GM23248 (cell line): ENCODE results near the gene CEP126. TPM values are rescaled to one million over a fixed set of nuclear protein-coding genes. Genes with fewer than 3 reads are reported as not detected.
"Not testable (repeated sequence)": the region's sequence is repeated elsewhere in the genome, so short reads cannot be mapped to it uniquely, and the experiment has no call there.

ENCODE experiments used
- DNase-seq: peaks from one replicate; pipeline ENCODE4 v3.0.0-alpha.2; 2015
- H2AFZ ChIP-seq: fragments of 200-600 bp; sonication (generic); 2 replicates; pipeline ENCODE4 v1.6.1; 2016; ENCODE audit warnings: antibody characterized with exemption
- H3F3A ChIP-seq: fragments of 200-600 bp; sonication (generic); 2 replicates; pipeline ENCODE4 v1.6.1; 2016; ENCODE audit warnings: mild to moderate bottlenecking, antibody characterized with exemption, mixed run types; ENCODE audit not compliant: insufficient read depth
- H3K27ac ChIP-seq: fragments of 200-600 bp; sonication (generic); 2 replicates; pipeline ENCODE4 v1.5.1; 2016; ENCODE audit warnings: mild to moderate bottlenecking
- H3K27me3 ChIP-seq: fragments of 200-600 bp; sonication (generic); replicated peaks from 2 replicates; pipeline ENCODE4 v1.6.1; 2016; ENCODE audit warnings: mild to moderate bottlenecking; ENCODE audit not compliant: insufficient read depth
- H3K36me3 ChIP-seq: fragments of 200-600 bp; sonication (generic); 2 replicates; pipeline ENCODE4 v1.6.1; 2016; ENCODE audit warnings: low read depth, mild to moderate bottlenecking
- H3K4me1 ChIP-seq: fragments of 200-600 bp; sonication (generic); 2 replicates; pipeline ENCODE4 v1.6.1; 2016; ENCODE audit warnings: mild to moderate bottlenecking; ENCODE audit not compliant: insufficient read depth
- H3K4me2 ChIP-seq: fragments of 200-600 bp; sonication (generic); one replicate; pipeline ENCODE4 v1.6.1; 2016; ENCODE audit warnings: mild to moderate bottlenecking; ENCODE audit not compliant: unreplicated experiment
- H3K4me3 ChIP-seq: fragments of 200-600 bp; sonication (generic); 2 replicates; pipeline ENCODE4 v1.5.1; 2016; ENCODE audit warnings: mild to moderate bottlenecking
- H3K79me2 ChIP-seq: fragments of 200-600 bp; sonication (generic); 2 replicates; pipeline ENCODE4 v1.6.1; 2016; ENCODE audit warnings: mild to moderate bottlenecking; ENCODE audit not compliant: insufficient read depth
- H3K9ac ChIP-seq: fragments of 200-600 bp; sonication (generic); 2 replicates; pipeline ENCODE4 v1.6.1; 2016; ENCODE audit warnings: mild to moderate bottlenecking
- H3K9me2 ChIP-seq: fragments of 200-600 bp; sonication (generic); 2 replicates; pipeline ENCODE4 v1.6.1; 2016; ENCODE audit warnings: mixed run types, mild to moderate bottlenecking, moderate library complexity; ENCODE audit not compliant: insufficient read depth
- H3K9me3 ChIP-seq: fragments of 200-600 bp; sonication (generic); one replicate; pipeline ENCODE4 v1.6.1; 2017; ENCODE audit warnings: low read depth
- H4K20me1 ChIP-seq: fragments of 200-600 bp; sonication (generic); 2 replicates; pipeline ENCODE4 v1.6.0; 2016; ENCODE audit not compliant: insufficient read depth
- EZH2 ChIP-seq: fragments of 200-600 bp; sonication (generic); IDR thresholded peaks from 2 replicates; pipeline ENCODE4 v1.6.1; 2018; ENCODE audit warnings: antibody characterized with exemption, mild to moderate bottlenecking; ENCODE audit not compliant: insufficient read depth, poor library complexity, severe bottlenecking
- EZH2phosphoT487 ChIP-seq: fragments of 200-600 bp; sonication (generic); IDR thresholded peaks from 2 replicates; pipeline ENCODE4 v1.6.1; 2018; ENCODE audit warnings: antibody characterized with exemption, moderate library complexity, mild to moderate bottlenecking, low read depth; ENCODE audit not compliant: insufficient read depth
- WGBS, 2 experiments: methylation state at CpG; one replicate each; pipeline ENCODE4 v1.1.6; 2015 to 2017; ENCODE audit warnings: low lambda C conversion rate in 2 of 2, low coverage in 1 of 2; ENCODE audit errors: missing lambda C conversion rate in 2 of 2; 5-methylcytosine and 5-hydroxymethylcytosine counted together
- in situ Hi-C: fragments of 300-500 bp; cut with MboI; formaldehyde crosslinking; loops from 2 replicates; pipeline ENCODE4 v1.15.0; 2020
- polyA plus RNA-seq: library from polyadenylated mRNA; unstranded; fragments of >200 nt; fragmentation: Nextera tagmentation; extraction: Ambion mirVana; gene quantifications from 2 replicates; pipeline ENCODE4 v1.2.1, GENCODE V29; 2016
- total RNA-seq: library from RNA; depleted of rRNA; stranded (reverse); fragments of >200 nt; shearing (Covaris generic); gene quantifications from 2 replicates; pipeline ENCODE4 v1.2.3, GENCODE V29; 2014

Gene CEP126
- total and polyA plus RNA-seq, 2 experiments from 2014 or later, result 2.9 to 3.5 TPM

DNA sequence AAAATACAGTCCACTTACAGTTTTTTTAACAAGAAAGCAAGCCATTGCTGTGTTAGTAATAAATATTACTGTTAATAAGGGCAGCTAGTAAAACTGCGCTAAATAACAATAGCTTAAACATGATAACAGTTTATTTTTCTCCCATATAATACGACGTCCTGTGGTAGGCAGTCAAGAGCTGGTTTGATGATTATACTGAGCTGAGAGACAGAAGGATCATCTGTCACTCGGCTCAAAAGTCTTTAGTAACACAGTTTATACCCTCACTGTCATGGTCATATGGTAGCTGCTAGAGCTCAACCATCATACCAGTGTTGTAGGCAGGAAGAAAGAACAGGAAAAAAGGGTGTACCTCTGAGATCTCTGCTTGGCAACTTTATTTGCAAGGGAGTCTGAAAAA is 30.6 kb downstream of the CEP126 start:
- TF ChIP-seq EZH2 (no peak), EZH2phosphoT487 (no peak)
- in situ Hi-C loops, result no loop called here
- Histone ChIP-seq H3K4me1 (no peaks in the 10 kb centered on the region), H3K9ac (no peak overlapping the region), H3K79me2 (no peaks in the 10 kb centered on the region), H3K27ac (no peak overlapping the region), H3F3A (no peaks in the 10 kb centered on the region), H3K9me2 (no peaks in the 10 kb centered on the region), H3K4me3 (no peak overlapping the region), H3K36me3 (no peaks in the 10 kb centered on the region), H2AFZ (no peak overlapping the region), H4K20me1 (no peaks in the 10 kb centered on the region), H3K9me3 (no peaks in the 10 kb centered on the region), H3K4me2 (no peak overlapping the region), H3K27me3 (no peaks in the 10 kb centered on the region)
- DNase-seq, result no peak
- 91% methylated on average over 4 of the region's 4 CpGs for WGBS, 2 experiments

DNA sequence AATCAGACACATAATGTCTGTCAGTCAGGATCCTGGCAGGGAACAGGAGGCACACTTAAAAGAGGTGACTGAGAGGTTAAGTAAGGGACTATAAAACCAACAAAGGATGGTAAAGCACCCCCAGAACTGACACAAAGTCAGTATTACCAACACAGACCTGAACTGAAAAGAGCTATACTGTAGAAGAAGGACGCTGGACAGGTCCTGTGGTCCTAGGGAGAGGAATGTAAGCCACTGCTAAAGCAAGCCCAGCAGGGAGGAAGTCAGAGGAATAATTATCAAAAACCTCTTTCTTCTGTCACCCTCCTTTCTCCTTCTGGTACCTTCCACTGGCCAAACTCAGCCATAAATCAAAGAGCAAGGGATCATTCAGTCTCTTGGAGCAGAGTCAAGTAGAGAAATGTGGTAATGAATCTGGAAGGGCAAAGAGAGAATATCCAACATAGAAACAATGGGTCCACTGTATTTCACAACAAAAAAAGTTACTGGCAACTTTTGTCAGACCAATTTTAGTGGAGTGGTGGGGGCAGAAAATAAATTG is 34.9 kb downstream of the CEP126 start:
- Histone ChIP-seq H3K4me3 (no peak overlapping the region), H3K9me2 (no peaks in the 10 kb centered on the region), H3K4me1 (no peaks in the 10 kb centered on the region), H3K36me3 (no peaks in the 10 kb centered on the region), H3F3A (no peaks in the 10 kb centered on the region), H3K27ac (no peak overlapping the region), H3K27me3 (no peaks in the 10 kb centered on the region), H3K4me2 (no peak overlapping the region), H3K9me3 (no peaks in the 10 kb centered on the region), H4K20me1 (no peaks in the 10 kb centered on the region), H3K79me2 (no peaks in the 10 kb centered on the region), H2AFZ (no peak overlapping the region), H3K9ac (no peak overlapping the region)
- TF ChIP-seq EZH2 (no peak), EZH2phosphoT487 (no peak)
- no peak for DNase-seq
- WGBS, 2 experiments, result 64 to 65% methylated on average over 1 of the region's 1 CpG
- in situ Hi-C loops, result no loop called here

DNA sequence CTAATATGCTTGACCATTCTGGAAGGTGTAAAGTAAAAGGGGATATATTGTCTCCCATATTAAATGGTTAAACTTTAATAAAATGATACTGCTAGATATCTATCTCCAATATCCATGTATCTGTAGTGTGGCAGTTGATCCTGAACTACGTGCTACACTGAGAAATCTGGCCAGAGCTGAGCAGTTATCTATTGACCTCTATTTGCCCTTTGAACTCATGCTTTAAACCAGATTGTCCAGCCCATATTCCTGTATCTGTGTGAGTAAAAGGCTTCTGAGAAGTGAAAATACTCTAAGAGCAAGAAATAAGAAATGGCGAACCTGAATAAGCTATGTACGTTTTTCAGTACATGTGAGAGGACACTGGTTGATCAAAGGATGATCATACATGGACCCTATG is 40.5 kb downstream of the CEP126 start:
- no peaks in the 10 kb centered on the region; the same call in 1 of the 2 replicates for H3K36me3 ChIP-seq
- no peaks in the 10 kb centered on the region for H4K20me1 ChIP-seq
- no peak overlapping the region for H2AFZ ChIP-seq
- in situ Hi-C loops, result no loop called here
- H3K9ac ChIP-seq, result no peak overlapping the region
- no peaks in the 10 kb centered on the region for H3F3A ChIP-seq
- H3K4me2 ChIP-seq, result no peak overlapping the region
- no peak for TF ChIP-seq EZH2
- TF ChIP-seq EZH2phosphoT487, result no peak
- no peak for DNase-seq
- H3K9me3 ChIP-seq, result no peaks in the 10 kb centered on the region
- no peak overlapping the region for H3K4me3 ChIP-seq
- no peak overlapping the region for H3K27ac ChIP-seq
- H3K27me3 ChIP-seq, result no peaks in the 10 kb centered on the region
- no peaks in the 10 kb centered on the region for H3K79me2 ChIP-seq
- no peaks in the 10 kb centered on the region for H3K9me2 ChIP-seq
- no peaks in the 10 kb centered on the region for H3K4me1 ChIP-seq
- WGBS, 2 experiments, result 95 to 97% methylated on average over 3 of the region's 3 CpGs

DNA sequence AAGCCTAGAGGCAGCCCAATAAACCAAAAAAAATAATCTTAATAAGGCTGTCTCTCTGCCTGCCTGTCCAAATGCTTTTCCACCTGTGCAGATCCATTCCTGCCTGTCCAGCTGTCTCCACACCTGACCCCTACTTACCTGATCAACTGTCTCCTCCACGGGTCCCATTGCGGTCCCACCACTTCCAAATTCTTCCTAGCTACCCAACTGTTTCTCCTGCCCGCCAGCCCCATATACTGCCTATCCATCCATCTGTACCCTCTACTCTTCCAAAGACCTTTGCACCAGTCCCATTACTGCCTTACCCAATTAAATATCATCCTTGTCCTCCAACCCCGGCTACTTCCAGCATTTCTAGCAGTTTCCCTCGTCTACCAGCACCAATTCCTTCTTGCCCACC is 40.9 kb downstream of the CEP126 start:
- Histone ChIP-seq H3K4me2 (no peak overlapping the region), H3K9me3 (no peaks in the 10 kb centered on the region), H3K9ac (no peak overlapping the region), H3K9me2 (no peaks in the 10 kb centered on the region), H3K4me3 (no peak overlapping the region), H3K79me2 (no peaks in the 10 kb centered on the region), H3K4me1 (no peaks in the 10 kb centered on the region), H3K36me3 (no peaks in the 10 kb centered on the region; the same call in 1 of the 2 replicates), H3F3A (no peaks in the 10 kb centered on the region), H3K27me3 (no peaks in the 10 kb centered on the region), H2AFZ (no peak overlapping the region), H3K27ac (no peak overlapping the region), H4K20me1 (no peaks in the 10 kb centered on the region)
- in situ Hi-C loops, result no loop called here
- no peak for DNase-seq
- WGBS, 2 experiments, result 82 to 84% methylated on average over 5 of the region's 5 CpGs
- TF ChIP-seq EZH2 (no peak), EZH2phosphoT487 (no peak)

DNA sequence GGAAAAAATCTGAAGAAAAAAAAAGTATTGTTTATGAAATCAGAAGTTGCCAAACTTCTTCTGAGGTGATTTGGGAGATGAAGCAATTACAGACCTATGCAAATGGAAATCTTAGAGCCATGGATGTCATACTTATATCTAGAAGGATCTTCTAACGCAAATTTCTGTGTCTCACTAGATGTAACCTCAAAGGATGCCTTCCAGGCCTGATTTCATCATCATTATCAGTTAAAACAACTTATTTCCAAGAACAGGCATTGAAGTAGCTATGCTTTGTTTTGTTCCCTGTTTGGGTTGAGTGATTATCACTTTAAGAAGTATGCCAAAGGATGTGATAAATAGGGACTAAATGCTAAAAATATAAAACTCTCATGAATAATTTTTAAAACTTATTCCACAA is 45.4 kb downstream of the CEP126 start:
- 88 to 95% methylated on average over 1 of the region's 1 CpG for WGBS, 2 experiments
- no peak overlapping the region for H3K4me3 ChIP-seq
- no peaks in the 10 kb centered on the region for H3F3A ChIP-seq
- H3K4me1 ChIP-seq, result no peaks in the 10 kb centered on the region
- H3K4me2 ChIP-seq, result no peak overlapping the region
- TF ChIP-seq EZH2 (no peak), EZH2phosphoT487 (no peak)
- in situ Hi-C loops, result no loop called here
- no peaks in the 10 kb centered on the region for H3K9me2 ChIP-seq
- no peaks in the 10 kb centered on the region for H3K9me3 ChIP-seq
- no peaks in the 10 kb centered on the region for H3K79me2 ChIP-seq
- no peak overlapping the region for H2AFZ ChIP-seq
- H3K36me3 ChIP-seq, result no peaks in the 10 kb centered on the region; the same call in 1 of the 2 replicates
- no peaks in the 10 kb centered on the region for H3K27me3 ChIP-seq
- H3K27ac ChIP-seq, result no peak overlapping the region
- H3K9ac ChIP-seq, result no peak overlapping the region
- DNase-seq, result no peak
- H4K20me1 ChIP-seq, result no peaks in the 10 kb centered on the region

DNA sequence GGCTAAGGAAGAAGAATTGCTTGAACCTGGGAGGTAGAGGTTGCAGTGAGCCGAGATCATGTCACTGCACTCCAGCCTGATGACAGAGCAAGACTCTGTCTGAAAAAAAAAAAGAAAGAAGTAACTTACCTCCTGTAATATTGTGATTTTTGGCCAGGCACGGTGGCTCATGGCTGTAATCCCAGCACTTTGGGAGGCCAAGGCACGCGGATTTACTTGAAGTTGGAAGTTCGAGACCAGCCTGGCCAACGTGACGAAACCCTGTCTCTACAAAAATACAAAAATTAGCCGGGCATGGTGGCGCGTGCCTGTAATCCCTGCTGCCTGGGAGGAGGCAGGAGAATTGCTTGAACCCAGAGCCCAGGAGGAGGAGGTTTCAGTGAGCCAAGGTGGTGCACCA is 49.4 kb downstream of the CEP126 start:
- H3K4me3 ChIP-seq, H3K36me3 ChIP-seq, H3K79me2 ChIP-seq, H3K9ac ChIP-seq, H3K4me1 ChIP-seq, DNase-seq, H3K27ac ChIP-seq, H2AFZ ChIP-seq, H3K9me2 ChIP-seq, H3K9me3 ChIP-seq, H3F3A ChIP-seq, H3K4me2 ChIP-seq, in situ Hi-C loops, H3K27me3 ChIP-seq, H4K20me1 ChIP-seq: not testable (repeated sequence)
- WGBS, 2 experiments, result 90% methylated on average over 10 of the region's 10 CpGs
